Gastrocnemius medialis (tissue), 4 donors: ENCODE data around the gene WNT7B.

Source experiments
- CTCF ChIP-seq, 5 experiments: fragments of 450-650 bp in 3 of 5; fragments of 200-600 bp in 2 of 5; sonication (generic) in 2 of 5; IDR thresholded peaks in 4 of 5; conservative IDR thresholded peaks in 1 of 5; 1 replicate in 4 of 5; 2 replicates in 1 of 5; pipeline ENCODE4 v1.5.1; 2016 to 2019; ENCODE audit warnings: antibody characterized with exemption in 5 of 5, mild to moderate bottlenecking in 3 of 5, moderate library complexity in 3 of 5
- POLR2A ChIP-seq, 2 donors: fragments of 450-650 bp; IDR thresholded peaks; one replicate each; pipeline ENCODE4 v1.6.1; 2017; ENCODE audit warnings: antibody characterized with exemption in 2 of 2, mild to moderate bottlenecking in 2 of 2, moderate library complexity in 2 of 2

DNA sequence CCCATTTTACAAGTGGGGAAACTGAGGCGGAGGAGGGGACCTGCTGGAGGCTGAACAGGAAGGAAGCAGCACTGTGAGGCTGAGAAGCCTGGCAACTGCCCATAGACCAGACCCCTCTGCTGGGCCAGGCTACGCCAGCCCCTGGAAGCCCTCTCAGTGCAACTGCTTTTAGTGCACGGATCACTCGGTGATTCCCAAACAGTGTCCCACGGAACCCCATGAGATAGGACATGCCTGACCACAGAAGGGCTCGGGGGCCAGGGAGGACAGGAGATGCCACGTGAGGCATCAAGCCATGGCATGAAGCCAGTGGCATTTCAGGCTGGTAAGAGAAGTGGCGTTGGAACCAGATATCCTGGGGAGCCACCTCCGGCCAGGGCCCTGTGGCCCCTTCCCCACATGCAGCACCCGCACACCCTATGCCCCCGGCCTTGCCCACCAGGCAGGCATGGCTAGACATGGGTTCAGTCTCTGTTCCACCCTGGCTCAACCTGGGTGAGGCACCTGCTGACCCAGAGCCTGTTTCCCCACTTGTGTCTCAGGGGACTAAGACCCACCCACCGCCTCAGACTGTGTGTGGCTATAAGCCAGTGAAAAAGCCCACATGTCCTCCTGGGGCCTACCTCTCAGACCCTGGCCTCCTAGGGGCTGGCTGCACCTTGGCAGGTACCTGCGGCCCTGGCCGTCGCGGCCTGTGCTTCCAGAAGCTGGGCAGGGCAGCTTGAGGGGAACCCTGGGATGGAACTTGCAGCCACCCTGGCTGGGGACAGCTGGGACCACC, 84.1 kb downstream of the WNT7B start:
- TF ChIP-seq CTCF (IDR thresholded peaks at IDR 0.05 in 4 of 5, conservative IDR thresholded peaks at IDR 0.05 in 1 of 5) (no peak), POLR2A (IDR thresholded peaks at IDR 0.05) (no peak)
